A673 (cell line): ENCODE results near the gene TENM4. TPM values are rescaled to one million over a fixed set of nuclear protein-coding genes. Genes with fewer than 3 reads are reported as not detected.

ENCODE experiments used
- BruUV-seq: library from RNA; stranded (reverse); fragments of 400-500 nt; replicated peaks from 2 replicates; lab custom pipeline; 2021; lab: Mats Ljungman, UMichigan
- CTCF ChIA-PET: fragments of 300-600 bp; sonication (Branson Sonifier 250); formaldehyde crosslinking; loops from one replicate; lab custom pipeline; 2022; ENCODE audit warnings: antibody characterized with exemption; lab: Charles Lee
- POLR2A ChIA-PET: fragments of 300-600 bp; sonication (Branson Sonifier 250); formaldehyde crosslinking; loops from one replicate; lab custom pipeline; 2022; ENCODE audit warnings: antibody characterized with exemption; ENCODE audit not compliant: low non-redundant PET; lab: Charles Lee
- DNase-seq: peaks from one replicate; pipeline ENCODE4 v3.0.0-alpha.2; 2015; ENCODE audit warnings: low spot score
- H3K27ac ChIP-seq: fragments of 200-600 bp; sonication (generic); 2 replicates; pipeline ENCODE4 v1.5.1; 2016; ENCODE audit warnings: mixed run types, low read depth, mild to moderate bottlenecking, mixed read lengths, antibody characterized with exemption, low read length; ENCODE audit not compliant: poor library complexity, severe bottlenecking
- H3K27me3 ChIP-seq: fragments of 200-600 bp; sonication (generic); replicated peaks from 2 replicates; pipeline ENCODE4 v1.6.1; 2017; ENCODE audit warnings: mixed run types, low read depth, mild to moderate bottlenecking, mixed read lengths, antibody characterized with exemption, low read length; ENCODE audit not compliant: insufficient read depth, poor library complexity
- H3K36me3 ChIP-seq: fragments of 200-600 bp; sonication (generic); 2 replicates; pipeline ENCODE4 v1.6.1; 2016; ENCODE audit warnings: mixed run types, mild to moderate bottlenecking, mixed read lengths, antibody characterized with exemption, low read length; ENCODE audit not compliant: insufficient read depth, poor library complexity, severe bottlenecking
- H3K4me1 ChIP-seq: fragments of 200-600 bp; sonication (generic); 2 replicates; pipeline ENCODE4 v1.6.1; 2017; ENCODE audit warnings: mixed run types, mild to moderate bottlenecking, mixed read lengths, antibody characterized with exemption, low read length; ENCODE audit not compliant: insufficient read depth, poor library complexity, severe bottlenecking
- H3K4me3 ChIP-seq: fragments of 200-600 bp; sonication (generic); 2 replicates; pipeline ENCODE4 v1.5.1; 2016; ENCODE audit warnings: low read depth, mixed run types, mild to moderate bottlenecking, mixed read lengths, low read length; ENCODE audit not compliant: poor library complexity, severe bottlenecking
- H3K9me3 ChIP-seq: fragments of 200-600 bp; sonication (generic); 2 replicates; pipeline ENCODE4 v1.6.1; 2016; ENCODE audit warnings: mixed run types, low read depth, mild to moderate bottlenecking, mixed read lengths, antibody characterized with exemption, low read length; ENCODE audit not compliant: poor library complexity, severe bottlenecking
- CTCF ChIP-seq: fragments of 300-800, 200-600 bp; sonication (generic); conservative IDR thresholded peaks from 2 replicates; pipeline ENCODE4 v1.5.1; 2017; ENCODE audit warnings: low read depth, mild to moderate bottlenecking, antibody characterized with exemption, low read length, moderate library complexity, mixed read lengths
- EZH2 ChIP-seq: fragments of 200-600 bp; sonication (generic); IDR thresholded peaks from 2 replicates; pipeline ENCODE4 v1.6.1; 2017; ENCODE audit warnings: borderline replicate concordance, low read depth, mild to moderate bottlenecking, mixed read lengths, antibody characterized with exemption, low read length; ENCODE audit not compliant: poor library complexity, severe bottlenecking
- intact Hi-C: fragments of 100-400 bp; cut with micrococcal nuclease; formaldehyde crosslinking; loops from one replicate; pipeline ENCODE4 v1.10.0; 2022; ENCODE audit not compliant: unreplicated experiment
- total RNA-seq: library from RNA; stranded (reverse); gene quantifications from 2 replicates; pipeline ENCODE4 v1.2.3, GENCODE V29; 2021

TENM4 gene
- total RNA-seq, 1 experiment from 2014 or later = 0.11 TPM

GRCh38 chr11:79035881-79036280 is 404.9 kb downstream of the TENM4 start:
- DNase-seq = no peak
- Histone ChIP-seq H3K9me3 (no peaks in the 10 kb centered on the region), H3K27ac (no peak overlapping the region), H3K4me1 (no peaks in the 10 kb centered on the region), H3K36me3 (no peaks in the 10 kb centered on the region), H3K4me3 (no peak overlapping the region), H3K27me3 (peaks cover 12% of the 10 kb centered on the region)
- BruUV-seq = no TSS peak
- CTCF ChIA-PET = no interaction called here
- intact Hi-C loops = no loop called here
- POLR2A ChIA-PET = no interaction called here
- no peak for TF ChIP-seq CTCF
- no peak for TF ChIP-seq EZH2

GRCh38 chr11:79033833-79034232 is 407.0 kb downstream of the TENM4 start:
- POLR2A ChIA-PET = no interaction called here
- TF ChIP-seq CTCF (no peak), EZH2 (no peak)
- Histone ChIP-seq H3K36me3 (no peaks in the 10 kb centered on the region), H3K4me1 (no peaks in the 10 kb centered on the region), H3K27me3 (peaks cover 17% of the 10 kb centered on the region), H3K4me3 (no peak overlapping the region), H3K9me3 (no peaks in the 10 kb centered on the region), H3K27ac (no peak overlapping the region)
- intact Hi-C loops = no loop called here
- no TSS peak for BruUV-seq
- CTCF ChIA-PET = no interaction called here
- no peak for DNase-seq

- no peaks in the 10 kb centered on the region for H3K4me1 ChIP-seq
- CTCF ChIA-PET = no interaction called here
Measured at GRCh38 chr11:79030448-79030847, 410.4 kb downstream of the TENM4 start.

More at GRCh38 chr11:79030448-79030847, 410.4 kb downstream of the TENM4 start:
- no peak for DNase-seq
- no TSS peak for BruUV-seq
- Histone ChIP-seq H3K9me3 (no peaks in the 10 kb centered on the region), H3K36me3 (no peaks in the 10 kb centered on the region), H3K27ac (no peak overlapping the region), H3K4me3 (no peak overlapping the region), H3K27me3 (peaks cover 14% of the 10 kb centered on the region)
- TF ChIP-seq EZH2 = no peak
- no peak for TF ChIP-seq CTCF
- POLR2A ChIA-PET = interaction anchor here (0.6 kb wide), 1 partner anchor 845 kb away, joined by 3 read pairs; no protein-coding TSS in a partner anchor
- intact Hi-C loops = no loop called here
